Ureter (tissue), 1 donor: ENCODE results near the gene WWC1. TPM values are rescaled to one million over a fixed set of nuclear protein-coding genes. Genes with fewer than 3 reads are reported as not detected.

Experiments
- DNase-seq: peaks from one replicate; pipeline ENCODE4 v3.0.0-alpha.2; 2020; ENCODE audit warnings: low spot score
- total RNA-seq: library from RNA; stranded (reverse); gene quantifications from one replicate; pipeline ENCODE4 v1.2.4, GENCODE V29; 2023
- donor health status: DM: yes; HTN: yes; CAD: no.

Gene WWC1
- total RNA-seq, 1 donor from 2014 or later = 95.2 TPM

DNA sequence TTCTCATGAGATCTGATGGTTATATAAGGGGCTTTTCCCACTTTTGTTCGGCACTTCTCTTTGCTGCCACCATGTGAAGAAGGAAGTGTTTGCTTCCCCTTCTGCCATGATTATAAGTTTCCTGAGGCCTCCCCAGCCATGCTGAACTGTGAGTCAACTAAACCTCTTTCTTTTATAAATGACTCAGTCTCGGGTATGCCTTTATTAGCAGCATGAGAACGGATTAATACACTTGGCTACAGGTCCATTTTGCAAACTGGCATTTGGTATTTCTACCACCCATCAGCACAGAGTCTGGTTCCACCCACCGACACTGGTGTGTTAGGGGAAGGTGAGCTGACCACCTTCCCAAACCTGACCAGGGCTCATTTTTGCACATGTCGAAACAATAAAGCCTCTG, 146.9 kb downstream of the WWC1 start:
- no peak for DNase-seq

DNA sequence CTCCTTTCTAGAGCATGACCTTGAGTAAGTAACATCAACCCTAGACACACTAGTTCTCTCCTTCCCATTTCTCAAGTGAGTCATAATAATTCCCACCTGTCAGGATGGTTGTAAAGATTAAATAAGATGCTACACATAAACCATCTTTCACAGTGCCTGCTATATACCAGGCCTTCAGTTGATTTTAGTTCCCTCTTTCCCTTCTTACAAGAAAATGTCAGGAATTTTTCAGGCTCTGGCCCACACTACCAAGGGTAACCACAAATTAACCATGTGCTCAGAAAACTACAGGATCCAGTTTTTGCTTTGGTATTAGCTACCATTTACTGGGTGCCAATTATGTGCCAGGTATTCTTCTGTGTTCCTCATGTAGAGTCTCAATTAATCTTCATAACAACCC, 152.1 kb downstream of the WWC1 start:
- DNase-seq = no peak

DNA sequence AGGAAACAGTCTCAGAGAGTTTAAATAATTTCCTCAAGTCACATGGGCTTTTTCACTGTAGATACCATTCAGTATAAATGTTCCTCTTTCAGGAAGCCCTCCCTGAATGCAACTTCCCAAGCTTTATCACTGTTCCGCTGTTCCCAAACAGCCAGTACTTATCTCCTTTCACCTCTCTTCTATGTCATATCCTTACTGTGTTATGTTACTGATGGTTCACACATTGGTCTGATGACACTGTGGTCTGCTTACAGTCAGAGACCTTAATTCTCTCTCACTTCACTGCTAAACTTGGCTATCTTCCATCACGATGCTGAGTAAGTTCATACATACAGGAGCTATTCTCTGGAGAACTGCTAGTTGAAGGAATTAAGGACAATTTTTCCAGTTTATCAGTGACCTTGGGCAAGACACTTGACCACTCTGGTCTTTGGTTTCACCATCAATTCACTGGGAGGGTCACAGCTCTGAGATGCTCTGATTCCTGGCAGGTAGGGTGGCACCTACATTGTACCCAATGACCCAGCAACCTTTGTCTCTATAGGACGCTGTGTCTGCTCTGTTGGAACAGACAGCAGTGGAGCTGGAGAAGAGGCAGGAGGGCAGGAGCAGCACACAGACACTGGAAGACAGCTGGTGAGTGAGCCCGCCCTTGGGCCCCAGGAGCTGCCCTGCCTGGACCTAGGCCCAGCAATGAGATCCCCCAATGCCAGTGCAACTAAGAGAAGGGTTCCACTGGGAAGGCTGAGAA, 152.7 kb downstream of the WWC1 start:
- DNase-seq = no peak

DNA sequence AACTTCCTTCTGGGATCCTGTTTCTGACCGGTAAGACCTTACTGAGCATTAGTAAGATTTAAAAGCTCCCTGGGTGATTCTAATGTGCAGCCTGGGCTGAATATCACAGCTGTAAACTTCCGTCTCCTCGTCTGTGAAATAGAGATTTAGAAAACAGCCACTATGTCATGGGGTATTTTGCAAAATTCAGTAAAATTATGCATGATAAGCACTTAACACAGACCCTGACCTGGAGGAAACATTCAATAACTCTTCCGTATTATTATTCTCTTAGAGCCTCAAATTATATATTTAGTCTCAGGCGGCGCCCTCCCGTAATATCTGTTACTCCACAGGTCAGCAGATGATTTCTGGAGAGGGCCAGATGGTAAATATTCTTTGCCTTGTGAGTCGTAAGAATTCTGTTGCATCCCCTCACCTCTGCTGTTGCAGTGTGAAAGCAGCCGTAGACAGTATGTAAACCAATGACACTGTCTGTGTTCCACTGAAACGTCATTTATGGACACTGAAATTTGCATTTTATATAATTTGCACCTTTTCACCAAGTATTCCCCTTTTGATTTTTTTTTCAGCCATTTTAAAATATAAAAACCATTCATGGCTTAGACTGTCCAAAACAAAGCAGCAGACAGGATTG, 155.7 kb downstream of the WWC1 start:
- no peak for DNase-seq

DNA sequence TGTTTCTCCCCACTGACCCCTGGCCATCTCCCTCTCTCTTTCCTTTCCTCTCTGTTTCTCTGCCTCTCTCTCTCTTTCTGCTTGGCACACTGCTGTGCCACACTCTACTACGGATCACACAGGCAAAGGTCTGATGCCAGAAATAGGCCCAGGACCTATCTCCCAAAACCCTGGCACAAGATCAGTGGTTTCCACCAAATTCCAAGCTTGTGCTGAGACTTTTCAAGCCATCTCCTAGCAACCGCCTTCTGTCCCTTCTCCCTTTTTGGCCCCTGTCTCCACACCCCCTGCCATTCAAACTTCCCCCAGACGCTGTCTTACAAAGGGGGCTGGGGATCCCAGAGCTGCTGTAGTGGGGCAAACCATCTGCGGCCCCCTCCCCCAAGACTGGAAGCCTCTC, 156.4 kb downstream of the WWC1 start:
- no peak for DNase-seq

DNA sequence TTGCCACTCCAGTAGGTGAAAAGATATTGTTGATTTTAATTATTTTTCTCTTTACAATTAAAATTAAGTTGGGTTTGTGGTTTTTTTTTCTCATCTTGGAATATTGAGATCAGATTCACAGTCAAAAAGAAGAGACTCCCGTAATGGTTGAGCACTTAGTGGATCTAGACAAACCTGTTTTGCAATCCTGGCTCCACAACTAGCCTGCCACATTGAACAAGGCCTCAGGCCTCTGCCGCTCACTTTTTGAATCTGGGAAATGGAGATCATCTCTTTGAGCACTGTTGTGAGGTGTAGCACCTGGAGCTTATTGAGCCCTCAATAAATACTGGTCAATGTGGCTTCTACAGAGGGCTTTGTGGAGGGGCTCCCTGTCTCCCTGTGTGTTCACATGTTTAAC, 157.7 kb downstream of the WWC1 start:
- DNase-seq = no peak

DNA sequence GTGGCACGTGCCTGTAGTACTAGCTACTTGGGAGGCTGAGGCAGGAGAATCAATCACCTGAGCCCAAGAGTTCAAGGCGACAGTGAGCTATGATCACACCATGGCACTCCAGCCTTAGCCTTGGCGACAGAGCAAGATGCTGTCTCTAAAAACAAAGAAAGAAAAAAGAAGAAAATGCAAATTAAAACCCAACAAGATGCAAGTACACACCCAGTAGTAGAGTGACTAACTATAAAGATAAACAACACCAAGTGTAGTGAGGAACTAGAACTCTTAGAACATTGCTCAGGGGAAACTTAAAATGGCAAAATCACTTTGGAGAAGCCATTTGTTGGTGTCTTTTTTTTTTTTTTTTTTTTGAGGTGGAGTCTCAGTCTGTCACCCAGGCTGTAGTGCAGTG, 160.1 kb downstream of the WWC1 start:
- DNase-seq = no peak

DNA sequence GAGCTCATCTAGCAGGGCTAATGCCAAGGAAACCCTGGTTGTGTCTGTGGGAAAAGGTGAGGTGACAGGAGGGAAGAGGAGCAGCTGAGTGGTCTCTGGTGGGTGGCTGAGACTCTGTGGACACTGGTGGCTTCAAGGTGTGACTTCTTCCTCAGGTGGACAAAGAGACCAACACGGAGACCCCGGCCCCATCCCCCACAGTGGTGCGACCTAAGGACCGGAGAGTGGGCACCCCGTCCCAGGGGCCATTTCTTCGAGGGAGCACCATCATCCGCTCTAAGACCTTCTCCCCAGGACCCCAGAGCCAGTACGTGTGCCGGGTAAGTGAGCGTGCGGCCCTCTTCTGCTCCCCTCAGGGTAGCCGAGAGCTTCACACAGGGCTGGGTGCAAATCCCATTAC, 163.8 kb downstream of the WWC1 start:
- no peak for DNase-seq

DNA sequence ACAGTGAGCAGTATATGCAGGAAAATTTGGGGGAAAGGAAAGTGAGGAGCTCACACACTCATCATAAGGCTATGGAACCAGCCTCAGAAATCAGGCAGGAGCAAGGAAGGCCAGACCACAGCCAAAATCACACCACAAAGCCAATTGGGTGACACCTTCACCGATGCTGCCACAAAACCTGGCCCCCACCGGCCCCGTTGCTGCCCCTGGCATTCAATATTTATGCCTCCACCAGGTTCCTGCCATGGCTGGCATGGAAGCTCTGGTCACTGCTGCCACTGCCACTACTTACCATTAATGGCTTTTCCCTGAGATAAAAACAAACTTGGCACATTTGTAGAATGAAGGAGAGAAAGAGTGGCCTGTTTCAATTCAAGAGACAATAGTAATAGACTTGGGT, 166.1 kb downstream of the WWC1 start:
- DNase-seq = no peak

DNA sequence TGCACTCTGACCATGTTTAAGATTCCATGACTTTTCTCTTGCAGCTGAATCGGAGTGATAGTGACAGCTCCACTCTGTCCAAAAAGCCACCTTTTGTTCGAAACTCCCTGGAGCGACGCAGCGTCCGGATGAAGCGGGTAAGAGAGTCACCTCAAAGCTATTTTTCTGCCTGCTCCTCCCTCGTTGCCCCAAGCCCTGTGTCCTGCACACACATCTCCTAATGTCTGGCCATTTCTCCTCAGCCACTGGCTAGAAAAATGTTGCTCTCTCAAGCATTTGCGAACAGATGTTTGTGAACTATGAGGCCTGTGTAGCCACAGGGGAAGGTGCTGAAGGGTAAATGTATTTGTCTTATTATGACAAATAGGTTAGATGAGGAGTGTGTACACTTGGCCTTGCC, 169.2 kb downstream of the WWC1 start:
- DNase-seq = no peak

DNA sequence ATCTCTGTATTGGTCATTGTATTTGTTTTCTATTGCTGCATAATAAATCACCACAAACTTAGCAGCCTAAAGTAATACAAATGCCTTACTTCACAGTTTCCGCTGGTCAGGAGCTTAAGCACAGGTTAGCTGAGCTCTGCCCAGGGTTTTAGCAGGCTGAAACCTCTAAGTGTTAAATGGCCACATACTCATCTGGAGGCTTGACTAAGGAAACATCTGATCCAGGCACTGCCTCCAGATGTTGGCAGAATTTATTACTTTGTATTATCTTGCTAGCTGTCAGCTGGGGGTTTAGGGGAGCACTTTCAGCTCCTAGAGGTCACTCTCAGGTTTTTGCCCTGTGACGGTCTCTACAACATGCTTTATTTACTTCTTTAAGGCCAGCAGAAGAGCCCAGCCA, 171.6 kb downstream of the WWC1 start:
- DNase-seq = no peak

DNA sequence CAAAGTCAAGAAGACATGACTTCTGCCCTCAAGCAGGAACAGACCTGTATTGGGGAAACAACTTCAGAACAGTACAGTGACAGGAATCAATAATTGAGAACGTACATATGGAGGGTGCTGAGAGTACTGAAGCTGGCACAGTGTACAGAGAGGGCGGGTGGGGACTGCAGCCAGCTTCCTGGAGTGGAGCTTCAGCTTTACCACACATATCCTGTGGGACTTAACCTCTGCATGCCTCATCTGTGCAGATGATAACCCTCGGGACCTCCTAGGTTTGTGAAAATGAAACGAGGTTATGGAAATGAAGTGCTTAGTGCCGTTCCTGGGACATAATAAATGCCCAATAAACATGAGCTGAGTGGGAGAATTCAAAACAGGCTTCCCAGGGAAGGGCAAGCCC, 172.8 kb downstream of the WWC1 start:
- no peak for DNase-seq

DNA sequence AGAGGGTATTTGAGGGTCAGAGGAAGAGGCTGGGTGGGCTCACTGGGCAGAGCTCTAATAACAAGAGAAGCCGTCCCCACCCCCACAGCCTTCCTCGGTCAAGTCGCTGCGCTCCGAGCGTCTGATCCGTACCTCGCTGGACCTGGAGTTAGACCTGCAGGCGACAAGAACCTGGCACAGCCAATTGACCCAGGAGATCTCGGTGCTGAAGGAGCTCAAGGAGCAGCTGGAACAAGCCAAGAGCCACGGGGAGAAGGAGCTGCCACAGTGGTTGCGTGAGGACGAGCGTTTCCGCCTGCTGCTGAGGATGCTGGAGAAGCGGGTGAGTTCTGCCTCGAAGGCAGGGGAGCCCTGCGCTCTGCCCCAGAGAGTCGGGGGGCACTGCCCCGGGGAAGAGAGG, 173.2 kb downstream of the WWC1 start:
- no peak for DNase-seq

DNA sequence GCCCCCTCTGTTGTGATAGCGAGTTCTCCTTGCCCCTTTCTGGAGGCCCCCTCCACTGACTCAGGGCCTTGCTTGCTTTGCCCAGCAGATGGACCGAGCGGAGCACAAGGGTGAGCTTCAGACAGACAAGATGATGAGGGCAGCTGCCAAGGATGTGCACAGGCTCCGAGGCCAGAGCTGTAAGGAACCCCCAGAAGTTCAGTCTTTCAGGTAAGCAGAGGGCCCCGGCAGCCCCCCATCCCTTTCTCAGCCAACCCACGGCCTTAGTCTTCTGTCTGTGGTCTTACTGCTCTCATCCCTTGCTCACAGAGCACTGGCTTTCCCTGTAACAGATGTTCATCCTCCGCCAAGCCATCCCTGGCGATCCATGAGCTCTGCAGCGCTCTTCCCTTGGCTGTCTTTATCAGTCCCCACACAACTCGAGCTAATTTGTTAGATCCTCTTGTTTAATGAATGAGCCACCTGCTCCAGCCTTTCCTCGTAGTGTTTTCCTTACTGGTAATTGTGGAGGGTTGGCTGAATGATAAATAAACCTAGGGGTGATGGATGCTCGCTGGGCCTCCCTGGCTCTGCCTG, 176.4 kb downstream of the WWC1 start:
- no peak for DNase-seq

DNA sequence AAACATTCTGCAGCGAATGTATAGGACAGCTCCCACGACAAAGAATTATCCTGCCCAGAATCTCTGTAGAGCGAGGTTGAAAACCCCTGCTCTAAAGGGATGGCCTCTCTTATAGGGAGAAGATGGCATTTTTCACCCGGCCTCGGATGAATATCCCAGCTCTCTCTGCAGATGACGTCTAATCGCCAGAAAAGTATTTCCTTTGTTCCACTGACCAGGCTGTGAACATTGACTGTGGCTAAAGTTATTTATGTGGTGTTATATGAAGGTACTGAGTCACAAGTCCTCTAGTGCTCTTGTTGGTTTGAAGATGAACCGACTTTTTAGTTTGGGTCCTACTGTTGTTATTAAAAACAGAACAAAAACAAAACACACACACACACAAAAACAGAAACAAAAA, 177.4 kb downstream of the WWC1 start:
- DNase-seq = no peak

DNA sequence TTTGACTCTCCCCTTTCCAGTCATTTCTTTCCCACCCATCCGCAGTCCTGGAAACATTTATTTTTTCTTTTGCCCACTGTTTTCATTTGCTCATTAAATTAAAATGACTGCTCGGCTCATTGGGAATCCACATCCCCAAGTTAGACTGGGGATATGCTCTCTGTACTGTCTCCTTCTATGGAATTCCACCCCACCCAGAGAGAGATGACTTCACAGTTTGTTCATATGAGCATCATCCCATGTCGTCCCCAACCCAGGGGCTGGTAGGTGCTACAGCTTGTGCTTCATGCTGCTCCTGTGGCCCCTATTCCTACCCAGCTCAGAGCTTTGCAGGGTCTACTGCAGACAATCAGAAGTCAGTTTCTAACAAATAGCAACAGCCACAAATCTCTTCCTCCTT, 178.4 kb downstream of the WWC1 start:
- DNase-seq = no peak

DNA sequence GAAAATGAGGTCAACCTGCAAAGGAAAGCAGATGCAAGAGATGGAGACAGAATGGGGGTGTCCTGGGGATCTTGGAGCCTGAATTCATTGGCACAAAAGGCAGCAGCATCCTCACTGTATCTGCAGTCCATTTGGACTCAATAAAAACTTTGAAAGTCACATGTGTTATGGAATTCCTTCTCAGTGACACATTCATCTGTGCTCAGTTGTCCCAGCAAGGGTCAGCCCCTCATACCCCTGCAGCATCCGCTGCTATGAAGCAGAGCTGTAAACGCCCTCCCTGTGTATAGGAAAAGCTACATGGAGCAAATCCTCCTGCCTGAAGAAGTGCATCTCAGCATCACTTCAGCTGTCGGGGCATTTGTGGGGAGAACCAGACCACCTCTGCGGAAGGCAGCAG, 180.3 kb downstream of the WWC1 start:
- no peak for DNase-seq

DNA sequence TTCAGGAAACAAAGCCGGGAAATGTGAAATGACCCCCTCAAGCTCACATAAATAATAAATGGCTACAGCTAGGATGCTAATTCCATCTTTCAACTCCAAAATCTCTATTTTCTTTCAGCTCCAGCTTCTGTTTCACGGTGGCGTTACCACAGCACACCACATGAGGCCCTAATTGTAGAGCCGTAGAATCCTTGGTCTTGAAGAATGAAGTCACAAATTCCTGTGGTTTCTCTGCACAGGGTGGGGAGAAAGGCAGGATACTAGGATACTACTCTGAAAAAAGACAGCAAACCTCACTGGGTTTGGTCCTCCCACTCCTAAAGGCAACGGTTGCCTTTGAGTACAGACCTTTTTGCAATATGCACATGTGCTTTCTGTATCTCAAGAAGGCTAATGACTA, 180.9 kb downstream of the WWC1 start:
- no peak for DNase-seq

DNA sequence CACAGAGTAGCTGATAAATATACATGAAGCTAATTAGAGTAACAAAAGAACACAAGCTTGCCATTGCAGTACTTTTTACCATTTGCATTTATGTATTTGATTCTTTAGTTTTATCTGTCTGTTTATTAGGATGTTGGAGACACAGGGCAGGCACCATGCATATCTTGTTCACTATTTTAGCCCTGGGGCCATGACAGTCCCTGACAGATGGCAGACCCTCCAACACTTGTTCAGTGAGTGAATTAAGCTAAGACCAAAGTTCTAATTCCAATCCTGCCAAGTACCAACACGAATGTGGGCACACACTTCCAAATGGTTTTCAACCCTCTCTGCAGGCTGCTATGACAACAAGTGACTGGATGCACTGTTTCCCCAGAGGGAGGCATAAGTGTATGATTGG, 182.9 kb downstream of the WWC1 start:
- DNase-seq = no peak

DNA sequence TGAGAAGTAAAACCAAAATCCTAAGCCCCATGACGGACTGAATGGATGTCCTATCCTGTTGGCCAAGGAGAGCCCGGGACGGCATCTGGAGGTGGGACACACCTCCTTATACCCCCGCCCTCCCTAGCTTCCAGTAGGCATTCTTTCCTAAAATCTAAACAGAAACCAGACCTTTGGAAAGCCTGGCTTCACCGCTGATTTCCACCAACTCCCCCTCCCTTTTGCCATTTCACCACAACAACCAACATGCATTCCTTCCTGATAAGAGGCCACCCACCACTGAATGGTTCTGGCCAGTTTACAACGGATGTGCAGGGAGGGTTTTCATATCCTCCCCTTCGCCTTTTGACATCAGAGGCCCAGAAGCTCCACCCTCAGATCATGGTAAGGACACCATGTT, 185.6 kb downstream of the WWC1 start:
- DNase-seq = no peak

DNA sequence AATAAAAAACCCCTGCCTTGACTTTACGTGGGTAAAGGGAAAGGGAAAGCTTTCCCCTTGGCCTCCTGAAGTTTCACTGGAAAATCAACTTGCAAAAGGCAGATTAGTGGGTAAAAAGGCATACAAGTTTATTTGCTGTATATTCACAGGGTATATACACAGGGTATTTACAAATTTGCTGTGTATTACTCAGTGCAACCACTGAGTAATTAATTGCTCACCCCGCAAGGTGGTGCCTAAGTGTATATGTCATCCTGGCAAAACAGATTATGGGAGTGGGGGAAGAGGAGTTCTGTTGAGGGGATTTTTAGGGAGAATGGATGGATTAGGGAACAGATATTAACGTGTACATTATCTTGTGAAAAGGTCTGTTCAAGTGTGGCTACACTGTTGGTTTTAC, 187.7 kb downstream of the WWC1 start:
- DNase-seq = no peak

DNA sequence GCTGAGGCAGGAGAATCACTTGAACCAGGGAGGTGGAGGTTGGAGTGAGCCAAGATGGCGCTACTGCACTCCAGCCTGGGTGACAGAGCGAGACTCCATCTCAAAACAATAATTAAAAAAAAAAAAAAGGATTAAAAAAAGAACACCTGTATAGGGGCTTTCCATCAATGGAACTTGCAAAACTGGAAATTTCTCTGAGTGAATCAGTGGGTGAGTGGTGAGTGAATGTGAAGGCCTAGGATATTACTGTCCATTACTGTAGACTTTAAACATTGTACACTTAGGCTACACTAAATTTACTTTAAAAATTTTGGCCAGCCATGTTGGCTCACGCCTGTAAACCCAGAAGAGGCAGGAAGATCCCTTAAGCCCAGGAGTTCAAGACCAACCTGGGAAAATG, 189.2 kb downstream of the WWC1 start:
- DNase-seq = no peak

DNA sequence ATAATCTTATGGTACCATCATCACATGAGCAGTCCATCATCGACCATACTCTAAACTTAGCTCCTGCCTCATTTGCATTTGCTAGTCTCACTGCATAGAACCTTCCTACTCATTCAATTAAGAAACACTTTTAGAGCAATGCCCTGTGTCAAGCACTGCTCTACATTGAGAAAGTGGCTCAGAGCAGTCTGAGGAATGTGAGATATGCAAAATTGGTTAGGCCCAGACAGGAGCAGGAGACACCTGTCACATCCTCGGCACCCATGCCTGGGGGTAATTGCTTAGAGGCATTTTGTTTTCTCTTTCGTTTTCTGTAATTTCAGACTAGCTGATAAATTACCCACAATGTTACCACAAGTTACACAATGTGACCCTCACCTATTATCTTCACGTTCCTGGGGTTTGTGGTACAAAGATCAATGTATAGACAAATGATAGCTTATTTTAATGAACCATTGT, 189.9 kb downstream of the WWC1 start:
- no peak for DNase-seq
